Neural progenitor cell (in vitro differentiated cells): ENCODE results near the gene SPTBN5. TPM values are rescaled to one million over a fixed set of nuclear protein-coding genes. Genes with fewer than 3 reads are reported as not detected.

Experiments
- DNase-seq: peaks from one replicate; pipeline ENCODE4 v3.0.0-alpha.2; 2016; ENCODE audit warnings: low spot score
- H2AFZ ChIP-seq: fragments of 200-600 bp; sonication (generic); replicated peaks from 2 replicates; pipeline ENCODE4 v1.6.1; 2016; ENCODE audit warnings: antibody characterized with exemption
- H3F3A ChIP-seq: fragments of 200-600 bp; sonication (generic); 2 replicates; pipeline ENCODE4 v1.6.1; 2016; ENCODE audit warnings: antibody characterized with exemption, low read depth
- H3K27ac ChIP-seq: fragments of 200-600 bp; sonication (generic); 2 replicates; pipeline ENCODE4 v1.5.1; 2016; ENCODE audit warnings: mild to moderate bottlenecking
- H3K27me3 ChIP-seq: fragments of 200-600 bp; sonication (generic); 2 replicates; pipeline ENCODE4 v1.6.1; 2016; ENCODE audit warnings: mild to moderate bottlenecking, moderate library complexity
- H3K36me3 ChIP-seq: fragments of 200-600 bp; sonication (generic); 2 replicates; pipeline ENCODE4 v1.5.1; 2016
- H3K4me1 ChIP-seq: fragments of 200-600 bp; sonication (generic); 2 replicates; pipeline ENCODE4 v1.6.1; 2016; ENCODE audit warnings: mixed run types
- H3K4me2 ChIP-seq: fragments of 200-600 bp; sonication (generic); 2 replicates; pipeline ENCODE4 v1.6.1; 2016
- H3K4me3 ChIP-seq: fragments of 200-600 bp; sonication (generic); 2 replicates; pipeline ENCODE4 v1.5.1; 2016
- H3K79me2 ChIP-seq: fragments of 200-600 bp; sonication (generic); 2 replicates; pipeline ENCODE4 v1.6.1; 2016; ENCODE audit warnings: low read depth
- H3K9ac ChIP-seq: fragments of 200-600 bp; sonication (generic); 2 replicates; pipeline ENCODE4 v1.6.1; 2016
- H3K9me3 ChIP-seq: fragments of 200-600 bp; sonication (generic); 2 replicates; pipeline ENCODE4 v1.5.1; 2016; ENCODE audit warnings: low read depth
- H4K20me1 ChIP-seq: fragments of 200-600 bp; sonication (generic); 2 replicates; pipeline ENCODE4 v1.6.1; 2016; ENCODE audit warnings: low read depth
- H3K27ac Mint-ChIP-seq: 3 replicates; pipeline ENCODE4 v1.8.0; 2021; ENCODE audit warnings: mixed read lengths
- H3K27me3 Mint-ChIP-seq: 2 replicates; pipeline ENCODE4 v1.8.0; 2022; ENCODE audit warnings: low read depth, mild to moderate bottlenecking, inconsistent platforms, moderate library complexity, mixed read lengths; ENCODE audit not compliant: insufficient read depth
- H3K36me3 Mint-ChIP-seq: 3 replicates; pipeline ENCODE4 v1.8.0; 2021; ENCODE audit warnings: mixed read lengths
- H3K4me1 Mint-ChIP-seq: 3 replicates; pipeline ENCODE4 v1.8.0; 2021; ENCODE audit warnings: mixed read lengths
- H3K4me3 Mint-ChIP-seq: 3 replicates; pipeline ENCODE4 v1.8.0; 2021; ENCODE audit warnings: mild to moderate bottlenecking, moderate library complexity, mixed read lengths
- H3K9me3 Mint-ChIP-seq: 3 replicates; pipeline ENCODE4 v1.8.0; 2020; ENCODE audit warnings: mixed read lengths
- CTCF ChIP-seq: fragments of 200-600 bp; sonication (generic); IDR thresholded peaks from 2 replicates; pipeline ENCODE4 v1.5.1; 2017; ENCODE audit warnings: antibody characterized with exemption, mild to moderate bottlenecking
- EZH2 ChIP-seq: fragments of 200-600 bp; sonication (generic); IDR thresholded peaks from 2 replicates; pipeline ENCODE4 v1.6.1; 2017; ENCODE audit warnings: antibody characterized with exemption, mild to moderate bottlenecking, moderate library complexity
- EZH2phosphoT487 ChIP-seq: fragments of 200-600 bp; sonication (generic); IDR thresholded peaks from 2 replicates; pipeline ENCODE4 v1.6.1; 2017; ENCODE audit warnings: antibody characterized with exemption
- total RNA-seq: library from RNA; depleted of rRNA; stranded (reverse); fragments of >200 nt; gene quantifications from 2 replicates; pipeline ENCODE4 v1.2.3, GENCODE V29; 2015; ENCODE audit warnings: low replicate concordance

The SPTBN5 gene
- total RNA-seq, 1 donor from 2014 or later, result not detected

- Histone ChIP-seq H3K36me3 (no peaks in the 10 kb centered on the region), H4K20me1 (no peaks in the 10 kb centered on the region), H3K79me2 (no peaks in the 10 kb centered on the region), H3F3A (no peaks in the 10 kb centered on the region), H3K4me1 (peaks cover 20% of the 10 kb centered on the region), H3K9me3 (no peaks in the 10 kb centered on the region), H3K27me3 (no peaks in the 10 kb centered on the region), H3K4me3 (no peak overlapping the region), H3K27ac (no peak overlapping the region), H2AFZ (no peak overlapping the region), H3K4me2 (no peak overlapping the region), H3K9ac (no peak overlapping the region)
- Mint-ChIP-seq H3K27me3 (peaks cover 9% of the 10 kb centered on the region), H3K4me3 (no peak overlapping the region), H3K9me3 (no peaks in the 10 kb centered on the region), H3K36me3 (no peaks in the 10 kb centered on the region), H3K27ac (peak overlapping the region; percentile 25), H3K4me1 (peaks cover 44% of the 10 kb centered on the region)
- DNase-seq, result peak; percentile 44
- no peak for TF ChIP-seq CTCF
- TF ChIP-seq EZH2phosphoT487, result no peak
- TF ChIP-seq EZH2, result no peak
These were observed 32.0 kb downstream of the SPTBN5 start for GRCh38 chr15:41861736-41862356.

GRCh38 chr15:41860049-41860828, 33.6 kb downstream of the SPTBN5 start:
- H3K4me1 ChIP-seq, result peaks cover 12% of the 10 kb centered on the region
- no peaks in the 10 kb centered on the region for H3K36me3 ChIP-seq
- no peak overlapping the region for H3K27ac Mint-ChIP-seq
- H3K79me2 ChIP-seq, result no peaks in the 10 kb centered on the region
- H3K9me3 ChIP-seq, result no peaks in the 10 kb centered on the region
- DNase-seq, result peak; percentile 51
- H3K4me3 ChIP-seq, result no peak overlapping the region
- H3K9me3 Mint-ChIP-seq, result no peaks in the 10 kb centered on the region
- no peaks in the 10 kb centered on the region for H4K20me1 ChIP-seq
- peaks cover 44% of the 10 kb centered on the region for H3K4me1 Mint-ChIP-seq
- H3K4me2 ChIP-seq, result no peak overlapping the region
- H3K27ac ChIP-seq, result no peak overlapping the region
- no peaks in the 10 kb centered on the region for H3K27me3 ChIP-seq
- H2AFZ ChIP-seq, result no peak overlapping the region
- peaks cover 9% of the 10 kb centered on the region for H3K27me3 Mint-ChIP-seq
- no peak overlapping the region for H3K4me3 Mint-ChIP-seq
- H3K36me3 Mint-ChIP-seq, result no peaks in the 10 kb centered on the region
- H3F3A ChIP-seq, result no peaks in the 10 kb centered on the region
- no peak overlapping the region for H3K9ac ChIP-seq
- no peak for TF ChIP-seq EZH2phosphoT487
- TF ChIP-seq CTCF, result peak; percentile 36

GRCh38 chr15:41858756-41859155, 35.1 kb downstream of the SPTBN5 start:
- Histone ChIP-seq H3K4me3 (no peak overlapping the region), H3K36me3 (no peaks in the 10 kb centered on the region), H3F3A (no peaks in the 10 kb centered on the region), H3K27ac (no peak overlapping the region), H3K9me3 (no peaks in the 10 kb centered on the region), H3K27me3 (no peaks in the 10 kb centered on the region), H3K4me1 (peaks cover 16% of the 10 kb centered on the region), H4K20me1 (no peaks in the 10 kb centered on the region), H3K4me2 (no peak overlapping the region), H3K79me2 (no peaks in the 10 kb centered on the region), H3K9ac (no peak overlapping the region), H2AFZ (no peak overlapping the region)
- TF ChIP-seq EZH2phosphoT487 (no peak), EZH2 (no peak), CTCF (no peak)
- Mint-ChIP-seq H3K4me1 (peaks cover 39% of the 10 kb centered on the region), H3K4me3 (peak overlapping the region; percentile 53), H3K27me3 (peaks cover 8% of the 10 kb centered on the region), H3K9me3 (no peaks in the 10 kb centered on the region), H3K27ac (no peak overlapping the region), H3K36me3 (no peaks in the 10 kb centered on the region)
- DNase-seq, result no peak
